GM19395 (cell line): ENCODE results near the gene CDIPT.
A peak's percentile ranks its signal among the peaks of the same experiment; 100 is the strongest.
"Not testable (repeated sequence)": the region's sequence is repeated elsewhere in the genome, so short reads cannot be mapped to it uniquely, and the experiment has no call there.

ENCODE experiments used
- ATAC-seq: cut with Tn5 transposase; IDR thresholded peaks from one replicate; pipeline ENCODE4 v1.9.1; 2021; ENCODE audit warnings: mild to moderate bottlenecking, moderate library complexity; ENCODE audit not compliant: unreplicated experiment

Gene CDIPT

DNA sequence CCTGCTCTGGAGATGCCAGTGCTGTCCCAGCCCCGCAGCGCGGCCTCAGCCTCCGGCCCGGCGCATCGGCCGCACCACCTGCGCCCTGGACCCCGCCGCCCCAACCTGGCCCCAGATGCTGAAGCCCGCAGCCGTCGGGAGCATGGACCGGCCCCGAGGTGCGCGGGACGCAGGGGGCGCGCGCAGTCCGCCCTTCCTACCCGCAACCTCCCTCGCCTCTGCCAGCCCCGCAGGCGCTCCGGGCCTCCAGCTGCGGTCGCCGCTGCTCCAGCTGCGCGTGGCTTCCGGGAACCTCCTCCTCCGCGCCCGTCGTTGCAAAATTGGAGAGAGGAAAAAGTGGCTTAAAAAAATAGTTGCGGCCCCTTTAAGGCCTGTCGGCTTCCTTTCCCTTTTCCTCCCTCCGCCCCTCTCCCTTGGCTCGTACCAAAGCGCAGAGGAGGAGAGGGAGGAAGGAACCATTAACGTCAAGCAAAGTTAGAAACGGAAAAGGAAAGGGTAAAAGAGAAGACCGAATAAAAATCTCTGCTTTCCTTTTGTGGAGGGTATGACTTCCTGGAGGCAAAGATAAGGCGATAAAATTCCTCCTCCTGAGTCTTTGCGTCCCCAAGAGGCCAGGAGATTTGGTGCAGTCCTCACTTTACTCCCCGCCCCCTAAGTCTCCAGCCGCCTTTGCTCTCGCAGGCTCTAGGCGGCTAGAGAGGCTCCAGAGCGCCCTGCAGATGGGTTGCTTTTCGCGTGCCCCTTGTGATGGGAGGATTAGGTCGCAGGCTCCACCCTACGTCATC lies at the start of gene CDIPT:
TSS of gene CDIPT (minus strand) at position 343 of the 785 bp plus-strand sequence. CDS start 369 bp downstream, outside the sequence.
- ATAC-seq, result peak; percentile 95

GRCh38 chr16:29912087-29912486 lies 49.1 kb upstream of the CDIPT start:
- no peak for ATAC-seq

DNA sequence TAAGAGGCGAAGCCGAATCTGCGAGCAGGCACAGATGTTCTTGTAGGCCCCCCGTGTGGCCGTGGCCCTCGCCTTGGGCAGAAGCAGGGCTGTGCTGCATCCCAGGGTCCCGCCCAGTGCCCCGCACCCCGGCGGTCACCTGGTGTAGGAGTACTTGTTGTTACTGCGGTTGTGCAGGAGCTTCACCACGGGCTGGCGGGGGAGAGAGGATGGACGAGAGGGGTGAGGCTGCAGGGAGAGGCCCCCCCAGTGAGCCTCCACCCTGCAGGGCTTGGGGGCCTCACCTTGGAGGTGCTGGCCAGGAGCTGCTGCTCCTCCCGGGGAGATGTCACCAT lies 48.6 kb upstream of the CDIPT start:
- ATAC-seq, result no peak

DNA sequence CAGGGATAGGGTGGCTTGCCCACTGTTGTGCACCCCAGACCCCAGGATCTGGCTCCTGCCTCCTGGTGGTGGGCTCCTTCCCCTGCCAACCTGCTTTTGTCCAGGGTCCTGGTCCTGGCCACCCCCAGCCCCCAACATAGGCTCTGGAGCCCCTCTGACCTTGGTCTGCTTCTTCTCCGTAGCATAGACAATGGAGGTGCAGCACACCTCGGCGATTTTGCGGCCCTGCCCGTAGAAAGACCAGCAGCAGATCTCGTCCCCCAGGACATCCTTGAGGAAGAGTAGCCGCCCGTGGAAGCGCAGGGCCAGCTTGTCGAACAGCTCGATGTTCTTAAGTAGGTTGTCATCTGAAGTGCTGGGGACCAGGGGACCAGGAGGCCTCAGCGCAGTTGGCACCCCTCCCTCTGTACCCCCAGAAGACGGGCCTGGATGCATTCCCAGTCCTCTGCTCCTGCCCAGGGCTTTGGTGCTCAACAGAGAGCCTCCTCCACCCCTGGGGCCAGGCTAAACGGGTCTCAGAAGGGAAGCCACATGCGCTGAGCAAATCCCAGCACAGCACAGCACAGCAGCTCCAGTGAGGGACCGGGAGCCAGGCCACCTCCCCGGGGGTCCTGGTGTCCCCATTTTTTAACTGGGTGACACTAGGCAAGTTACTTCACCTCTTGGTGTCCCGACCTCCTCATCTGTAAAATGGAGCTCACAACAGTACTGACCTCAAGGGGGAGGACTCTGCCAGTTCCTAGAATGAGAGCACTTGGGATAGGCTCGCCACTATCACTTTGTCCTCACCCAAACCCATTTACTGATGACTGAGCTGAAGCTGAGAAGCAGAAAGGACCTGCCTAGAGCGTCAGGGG lies 48.0 kb upstream of the CDIPT start:
- no peak for ATAC-seq

DNA sequence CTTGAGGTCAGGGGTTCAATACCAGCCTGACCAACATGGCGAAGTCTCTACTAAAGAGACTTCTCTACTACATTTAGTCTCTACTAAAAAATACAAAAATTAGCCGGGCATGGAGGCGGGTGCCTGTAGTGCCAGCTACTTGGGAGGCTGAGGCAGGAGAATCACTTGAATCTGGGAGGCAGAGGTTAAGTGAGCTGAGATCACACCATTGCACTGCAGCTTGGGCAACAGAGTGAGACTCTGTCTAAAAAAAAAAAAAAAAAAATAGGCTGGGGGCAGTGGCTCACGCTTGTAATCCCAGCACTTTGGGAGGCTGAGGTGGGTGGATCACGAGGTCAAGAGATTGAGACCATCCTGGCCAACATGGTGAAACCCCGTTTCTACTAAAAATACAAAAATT lies 46.8 kb upstream of the CDIPT start:
- not testable (repeated sequence) for ATAC-seq

- ATAC-seq, result no peak
These were observed 46.4 kb upstream of the CDIPT start for GRCh38 chr16:29909391-29909790.

- no peak for ATAC-seq
These were observed 45.7 kb upstream of the CDIPT start for GRCh38 chr16:29908719-29909220.

GRCh38 chr16:29907973-29908372 lies 44.9 kb upstream of the CDIPT start:
- no peak for ATAC-seq

GRCh38 chr16:29906520-29907244 lies 43.7 kb upstream of the CDIPT start:
- ATAC-seq, result no peak

- ATAC-seq, result no peak
These were observed 42.6 kb upstream of the CDIPT start for GRCh38 chr16:29905668-29906067.

DNA sequence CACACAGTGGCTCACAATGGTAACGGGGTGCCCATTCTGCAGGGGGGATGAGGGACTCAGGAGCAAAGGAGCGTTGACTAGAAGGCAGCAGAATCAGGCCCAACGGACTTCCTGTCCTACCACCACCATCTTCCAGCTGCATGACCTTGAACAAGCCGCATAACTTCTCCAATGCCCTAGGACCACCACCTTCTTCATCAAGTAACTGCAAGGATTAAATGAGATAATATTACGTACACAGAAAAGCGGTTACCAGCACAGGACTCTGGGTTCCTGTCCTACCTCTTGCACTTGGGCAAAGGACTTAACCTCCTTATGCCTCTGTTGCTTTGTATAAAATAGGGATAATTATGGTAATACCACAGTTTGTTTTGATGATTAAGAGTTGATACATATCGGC lies 41.9 kb upstream of the CDIPT start:
- ATAC-seq, result no peak

DNA sequence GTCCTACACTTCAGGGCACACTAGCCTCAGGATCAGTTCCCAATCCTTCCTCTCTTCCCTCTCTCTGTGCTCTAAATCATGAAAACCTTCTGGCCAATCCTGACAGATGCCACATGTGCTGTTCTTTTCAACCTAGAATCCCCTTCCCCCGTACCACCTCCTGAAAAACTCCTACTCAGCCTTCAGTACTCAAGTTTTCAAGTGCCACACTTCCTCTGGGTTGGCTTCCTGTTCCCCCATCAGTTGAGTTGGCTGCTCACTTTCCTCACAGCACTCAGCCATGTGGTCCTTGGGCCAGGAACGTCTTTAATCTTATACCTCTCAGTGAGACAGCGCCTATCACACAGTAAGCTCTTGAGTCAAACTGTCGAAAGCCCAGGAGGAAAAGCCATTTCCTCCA lies 40.6 kb upstream of the CDIPT start:
- no peak for ATAC-seq

GRCh38 chr16:29901607-29901945 lies 38.5 kb upstream of the CDIPT start:
- no peak for ATAC-seq

GRCh38 chr16:29900888-29901606 lies 38.0 kb upstream of the CDIPT start:
- ATAC-seq, result no peak

DNA sequence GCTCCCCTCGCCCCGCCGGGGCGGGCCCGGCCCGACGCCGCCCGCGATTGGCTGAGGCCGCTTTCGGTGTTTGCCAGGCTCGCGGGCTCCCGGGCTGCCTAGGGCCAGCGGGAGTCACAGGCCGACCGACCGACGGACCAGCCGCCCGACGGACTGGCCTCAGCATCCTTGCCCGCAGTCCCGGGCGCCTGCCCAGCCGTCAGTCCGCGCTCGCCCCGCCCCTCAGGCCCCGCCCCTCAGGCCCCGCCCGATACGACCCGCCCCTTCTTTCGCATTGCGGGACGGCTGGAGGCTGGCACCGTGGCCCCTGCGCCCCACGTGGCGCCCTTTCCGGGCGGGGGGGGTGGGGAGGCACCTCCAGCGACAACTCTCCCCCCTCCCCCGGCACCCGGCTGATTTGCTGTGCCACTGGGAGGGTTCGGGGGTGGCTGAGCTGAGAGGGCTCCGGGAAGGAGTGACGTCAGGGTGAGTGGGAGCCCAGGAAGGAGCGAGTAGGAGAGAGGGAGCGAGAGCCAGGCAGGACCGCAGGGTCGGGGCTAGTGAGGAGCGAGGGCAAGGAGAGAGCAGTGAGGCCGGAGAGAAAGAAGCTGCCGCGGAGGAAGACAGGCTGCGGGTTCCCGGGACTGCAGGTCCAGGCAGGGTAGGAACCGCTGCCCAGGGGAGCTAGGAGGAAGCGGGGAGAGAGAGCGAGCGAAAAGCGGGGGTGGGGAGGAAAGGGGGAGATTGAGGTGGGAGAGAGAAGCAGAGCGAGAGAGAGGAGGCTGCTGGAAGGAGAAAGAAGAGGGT lies 37.3 kb upstream of the CDIPT start, which contains the start of gene ASPHD1:
TSS of gene ASPHD1 (plus strand) at position 387 of the 786 bp plus-strand sequence. CDS start 484 bp downstream, outside the sequence.
- no peak for ATAC-seq

- no peak for ATAC-seq
These were observed 36.6 kb upstream of the CDIPT start, which contains the start of gene SEZ6L2 for GRCh38 chr16:29899516-29900101. Gene SEZ6L2 (minus strand): TSS chr16:29899550. CDS start chr16:29899019, 531 bp downstream.

DNA sequence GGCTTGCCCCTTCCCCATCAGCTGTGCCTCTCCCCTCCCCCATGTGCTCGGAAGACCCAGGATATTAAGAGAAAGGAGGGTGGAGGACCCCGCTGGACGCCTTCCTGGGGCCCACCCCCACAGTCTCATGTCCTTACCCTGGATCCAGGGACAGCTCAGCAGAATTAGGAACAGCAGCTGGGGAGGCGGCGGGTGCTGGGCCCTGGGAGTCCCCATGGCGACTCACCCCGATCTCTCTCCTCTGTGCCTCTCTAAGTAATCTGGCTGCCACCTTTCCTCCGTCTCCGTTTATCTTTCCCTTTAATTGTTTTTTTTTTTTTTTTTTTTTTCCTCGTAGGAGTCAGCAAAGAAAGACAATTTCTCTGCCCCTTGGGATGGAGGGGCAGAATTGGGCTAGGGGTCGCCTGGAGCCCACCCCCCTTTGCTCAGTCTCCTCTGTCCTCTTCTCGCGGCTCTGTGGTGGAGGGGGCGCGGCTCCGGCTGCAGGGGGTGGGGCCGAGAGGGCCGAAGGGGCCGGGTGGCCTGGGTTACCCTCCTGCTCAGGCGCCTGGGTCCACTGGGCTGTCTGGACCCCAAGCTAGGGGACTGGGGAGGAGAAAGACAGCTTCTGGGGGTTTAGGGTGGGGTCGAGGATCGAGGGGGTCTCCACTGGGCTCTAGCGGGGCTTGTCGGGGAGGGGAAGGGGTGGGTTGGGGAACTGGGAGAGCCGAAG lies 35.9 kb upstream of the CDIPT start:
- no peak for ATAC-seq

- ATAC-seq, result no peak
These were observed 35.2 kb upstream of the CDIPT start for GRCh38 chr16:29898135-29898803.
